Activated T-helper 1 cell treated with anti-CD3 and anti-CD28 coated beads, Interleukin-12 subunit alpha, Interleukin-12 subunit beta, Interleukin-2, Interleukin-4 antibody, amounts not matched to agents 30 ng/mL and 10 ng/mL and 1 ng/mL, durations not matched to agents 14 hours and 24 hours and 36 hours (primary cell): ENCODE data around the gene TSPAN13. TPM values are rescaled to one million over a fixed set of nuclear protein-coding genes. Genes with fewer than 3 reads are reported as not detected.

Experiments used
- DNase-seq: peaks from one replicate; pipeline ENCODE4 v3.0.0; 2021; ENCODE audit warnings: low spot score
- H3K27ac Mint-ChIP-seq: one replicate; pipeline ENCODE4 v1.8.0; 2021; ENCODE audit warnings: mild to moderate bottlenecking, mixed read lengths
- H3K27me3 Mint-ChIP-seq: one replicate; pipeline ENCODE4 v1.8.0; 2022; ENCODE audit warnings: mild to moderate bottlenecking, moderate library complexity, mixed read lengths; ENCODE audit not compliant: insufficient read depth
- H3K36me3 Mint-ChIP-seq: one replicate; pipeline ENCODE4 v1.8.0; 2021; ENCODE audit warnings: low read depth, mixed read lengths
- H3K4me1 Mint-ChIP-seq: one replicate; pipeline ENCODE4 v1.8.0; 2021; ENCODE audit warnings: low read depth, mixed read lengths
- H3K4me3 Mint-ChIP-seq: one replicate; pipeline ENCODE4 v1.8.0; 2021; ENCODE audit warnings: mild to moderate bottlenecking, moderate library complexity, mixed read lengths
- H3K9me3 Mint-ChIP-seq: one replicate; pipeline ENCODE4 v1.8.0; 2021; ENCODE audit warnings: mixed read lengths
- intact Hi-C: fragments of 100-400 bp; cut with micrococcal nuclease; formaldehyde crosslinking; loops from one replicate; pipeline ENCODE4 v1.15.1; 2024
- total RNA-seq: library from RNA; stranded (reverse); gene quantifications from 2 replicates; pipeline ENCODE4 v1.2.3, GENCODE V29; 2022

TSPAN13 gene
- total RNA-seq, 1 donor from 2014 or later = 0.96 TPM

- Mint-ChIP-seq H3K9me3 (no peaks in the 10 kb centered on the region), H3K27me3 (peaks cover 11% of the 10 kb centered on the region), H3K36me3 (no peaks in the 10 kb centered on the region), H3K27ac (no peak overlapping the region), H3K4me1 (no peaks in the 10 kb centered on the region), H3K4me3 (no peak overlapping the region)
- DNase-seq = no peak
- intact Hi-C loops = no loop called here
Observed at GRCh38 chr7:16811551-16811950, 58.0 kb downstream of the TSPAN13 start.

GRCh38 chr7:16812542-16813231 is 59.1 kb downstream of the TSPAN13 start:
- Mint-ChIP-seq H3K27ac (no peak overlapping the region), H3K4me3 (no peak overlapping the region), H3K36me3 (no peaks in the 10 kb centered on the region), H3K4me1 (no peaks in the 10 kb centered on the region), H3K27me3 (peaks cover 9% of the 10 kb centered on the region), H3K9me3 (no peaks in the 10 kb centered on the region)
- intact Hi-C loops = no loop called here
- no peak for DNase-seq

GRCh38 chr7:16813232-16813616 is 59.7 kb downstream of the TSPAN13 start:
- H3K27me3 Mint-ChIP-seq = peaks cover 9% of the 10 kb centered on the region
- no peak overlapping the region for H3K27ac Mint-ChIP-seq
- no peak overlapping the region for H3K4me3 Mint-ChIP-seq
- no peaks in the 10 kb centered on the region for H3K9me3 Mint-ChIP-seq
- intact Hi-C loops = no loop called here
- no peaks in the 10 kb centered on the region for H3K4me1 Mint-ChIP-seq
- no peaks in the 10 kb centered on the region for H3K36me3 Mint-ChIP-seq
- DNase-seq = no peak

- Mint-ChIP-seq H3K27ac (no peak overlapping the region), H3K9me3 (no peaks in the 10 kb centered on the region), H3K36me3 (no peaks in the 10 kb centered on the region), H3K27me3 (peaks cover 2% of the 10 kb centered on the region), H3K4me1 (no peaks in the 10 kb centered on the region), H3K4me3 (no peak overlapping the region)
- DNase-seq = no peak
- intact Hi-C loops = no loop called here
Observed at GRCh38 chr7:16815001-16815400, 61.4 kb downstream of the TSPAN13 start.

GRCh38 chr7:16816824-16817223 is 63.3 kb downstream of the TSPAN13 start:
- H3K4me1 Mint-ChIP-seq = no peaks in the 10 kb centered on the region
- intact Hi-C loops = no loop called here

GRCh38 chr7:16817536-16817935 is 64.0 kb downstream of the TSPAN13 start:
- intact Hi-C loops = no loop called here

More at GRCh38 chr7:16816824-16817223, 63.3 kb downstream of the TSPAN13 start:
- H3K9me3 Mint-ChIP-seq = no peaks in the 10 kb centered on the region
- no peak for DNase-seq
- H3K27me3 Mint-ChIP-seq = peaks cover 2% of the 10 kb centered on the region
- no peak overlapping the region for H3K27ac Mint-ChIP-seq
- no peak overlapping the region for H3K4me3 Mint-ChIP-seq
- no peaks in the 10 kb centered on the region for H3K36me3 Mint-ChIP-seq

GRCh38 chr7:16818732-16819131 is 65.2 kb downstream of the TSPAN13 start:
- H3K4me3 Mint-ChIP-seq = no peak overlapping the region
- no peak overlapping the region for H3K27ac Mint-ChIP-seq
- H3K4me1 Mint-ChIP-seq = no peaks in the 10 kb centered on the region
- H3K27me3 Mint-ChIP-seq = peaks cover 2% of the 10 kb centered on the region
- H3K36me3 Mint-ChIP-seq = no peaks in the 10 kb centered on the region
- intact Hi-C loops = no loop called here
- DNase-seq = no peak
- H3K9me3 Mint-ChIP-seq = no peaks in the 10 kb centered on the region

More at GRCh38 chr7:16817536-16817935, 64.0 kb downstream of the TSPAN13 start:
- Mint-ChIP-seq H3K4me1 (no peaks in the 10 kb centered on the region), H3K27me3 (peaks cover 2% of the 10 kb centered on the region), H3K9me3 (no peaks in the 10 kb centered on the region), H3K27ac (no peak overlapping the region), H3K36me3 (no peaks in the 10 kb centered on the region), H3K4me3 (no peak overlapping the region)
- no peak for DNase-seq

- H3K36me3 Mint-ChIP-seq = no peaks in the 10 kb centered on the region
- H3K4me3 Mint-ChIP-seq = no peak overlapping the region
- DNase-seq = no peak
- no peaks in the 10 kb centered on the region for H3K27me3 Mint-ChIP-seq
- intact Hi-C loops = no loop called here
- H3K27ac Mint-ChIP-seq = no peak overlapping the region
- no peaks in the 10 kb centered on the region for H3K9me3 Mint-ChIP-seq
- H3K4me1 Mint-ChIP-seq = no peaks in the 10 kb centered on the region
Observed at GRCh38 chr7:16822029-16822428, 68.5 kb downstream of the TSPAN13 start.

GRCh38 chr7:16826060-16826459 is 72.5 kb downstream of the TSPAN13 start:
- no peak overlapping the region for H3K27ac Mint-ChIP-seq
- DNase-seq = no peak
- H3K4me3 Mint-ChIP-seq = no peak overlapping the region
- intact Hi-C loops = no loop called here
- no peaks in the 10 kb centered on the region for H3K9me3 Mint-ChIP-seq
- no peaks in the 10 kb centered on the region for H3K4me1 Mint-ChIP-seq
- peaks cover 5% of the 10 kb centered on the region for H3K27me3 Mint-ChIP-seq
- H3K36me3 Mint-ChIP-seq = no peaks in the 10 kb centered on the region

GRCh38 chr7:16833373-16833772 is 79.8 kb downstream of the TSPAN13 start:
- intact Hi-C loops = no loop called here

More at GRCh38 chr7:16833373-16833772, 79.8 kb downstream of the TSPAN13 start:
- Mint-ChIP-seq H3K27me3 (peaks cover 2% of the 10 kb centered on the region), H3K4me3 (no peak overlapping the region), H3K36me3 (no peaks in the 10 kb centered on the region), H3K4me1 (no peaks in the 10 kb centered on the region), H3K27ac (no peak overlapping the region), H3K9me3 (no peaks in the 10 kb centered on the region)
- no peak for DNase-seq

Other genes with a start within 250 kb of the TSPAN13 start
- not detected in 2 replicates for gene LRRC72, start 226.9 kb upstream of the TSPAN13 start, total RNA-seq
- 6.9 and 8.4 TPM in 2 replicates for gene ANKMY2, start 108.0 kb upstream of the TSPAN13 start, total RNA-seq
- gene BZW2, start 107.6 kb upstream of the TSPAN13 start, total RNA-seq = 94.3 and 101 TPM in 2 replicates
- not detected in 2 replicates for gene AGR2, start 51.2 kb downstream of the TSPAN13 start, total RNA-seq
- gene AGR3, start 128.2 kb downstream of the TSPAN13 start, total RNA-seq = not detected in 2 replicates